Omental fat pad (tissue), 4 donors: ENCODE results near the gene AOPEP. TPM values are rescaled to one million over a fixed set of nuclear protein-coding genes. Genes with fewer than 3 reads are reported as not detected.

Experiments used
- ATAC-seq: fragments of 150-250 bp; one replicate; pipeline ENCODE4 v1.9.1; 2016; ENCODE audit warnings: mild to moderate bottlenecking, moderate library complexity; ENCODE audit not compliant: low FRiP score
- DNase-seq: peaks from one replicate; pipeline ENCODE4 v3.0.0-alpha.2; 2019; ENCODE audit warnings: low spot score
- CTCF ChIP-seq, 3 donors: fragments of 450-650 bp; IDR thresholded peaks; one replicate each; pipeline ENCODE4 v1.5.1; 2016 to 2017; ENCODE audit warnings: antibody characterized with exemption in 3 of 3, mild to moderate bottlenecking in 3 of 3, moderate library complexity in 2 of 3
- total RNA-seq, 4 donors: library from RNA; depleted of rRNA; stranded (reverse); fragments of >200 nt; gene quantifications; one replicate each; pipeline ENCODE4 v1.1.0, GENCODE V29; 2016

Gene AOPEP
- total RNA-seq, 4 donors from 2014 or later: 45.9 to 102 (median 55.1) TPM

- DNase-seq (no peak), ATAC-seq (no peak)
- TF ChIP-seq CTCF (IDR thresholded peaks at IDR 0.05): no peak
Measured at GRCh38 chr9:95040106-95040505, 313.6 kb downstream of the AOPEP start.

- DNase-seq (no peak), ATAC-seq (no peak)
- TF ChIP-seq CTCF (IDR thresholded peaks at IDR 0.05): no peak
Measured at GRCh38 chr9:95043826-95044225, 317.3 kb downstream of the AOPEP start.

GRCh38 chr9:95044731-95045508 lies 318.4 kb downstream of the AOPEP start:
- DNase-seq (no peak), ATAC-seq (no peak)
- no peak for TF ChIP-seq CTCF (IDR thresholded peaks at IDR 0.05)

GRCh38 chr9:95045751-95046150 lies 319.3 kb downstream of the AOPEP start:
- DNase-seq (no peak), ATAC-seq (no peak)
- TF ChIP-seq CTCF (IDR thresholded peaks at IDR 0.05): no peak

GRCh38 chr9:95047452-95048224 lies 321.1 kb downstream of the AOPEP start:
- DNase-seq: no peak
- no peak for ATAC-seq
- no peak for TF ChIP-seq CTCF (IDR thresholded peaks at IDR 0.05)

GRCh38 chr9:95048225-95049087 lies 322.0 kb downstream of the AOPEP start:
- DNase-seq (no peak), ATAC-seq (peak; percentile 91)
- TF ChIP-seq CTCF (IDR thresholded peaks at IDR 0.05): no peak
